Measurements from ENCODE around the gene LIF. TPM values are rescaled to one million over a fixed set of nuclear protein-coding genes. Genes with fewer than 3 reads are reported as not detected.

Gene LIF
- total and polyA plus RNA-seq, 4 donors = 1.3 to 6.6 (median 3.4) TPM

GRCh38 chr22:30263883-30264282 lies 17.3 kb upstream of the LIF start:
- H3K9me3 ChIP-seq (ENCODE audit: control insufficient read depth, low read length) = no peaks in the 10 kb centered on the region
- 92% methylated on average over 17 of the region's 17 CpGs for WGBS, 2 donors
- H3K36me3 ChIP-seq (ENCODE audit: control insufficient read depth in 1 of 2, insufficient read depth in 2 of 2, low read length in 1 of 2) = no peaks in the 10 kb centered on the region
- H3K4me1 ChIP-seq (ENCODE audit: control insufficient read depth in 1 of 2, insufficient read depth in 2 of 2, low read length in 2 of 2) = no peaks in the 10 kb centered on the region
- DNase-seq = no peak
- no peak overlapping the region for H3K4me3 ChIP-seq (ENCODE audit: low read length in 2 of 2)
- intact Hi-C loops (cut with DNase I) = loop anchor here (2.0 kb wide), 1 partner anchor 123 kb away; the partner anchor contains the start of gene RNF215 (in 2 of the 2)
- no peak for ATAC-seq (ENCODE audit: low FRiP score)
- H3K27ac ChIP-seq (ENCODE audit: low read depth in 1 of 2, low read length in 2 of 2) = no peak overlapping the region
- H3K27me3 ChIP-seq (ENCODE audit: control insufficient read depth in 1 of 2, insufficient read depth in 2 of 2, low read length in 1 of 2) = no peaks in the 10 kb centered on the region

DNA sequence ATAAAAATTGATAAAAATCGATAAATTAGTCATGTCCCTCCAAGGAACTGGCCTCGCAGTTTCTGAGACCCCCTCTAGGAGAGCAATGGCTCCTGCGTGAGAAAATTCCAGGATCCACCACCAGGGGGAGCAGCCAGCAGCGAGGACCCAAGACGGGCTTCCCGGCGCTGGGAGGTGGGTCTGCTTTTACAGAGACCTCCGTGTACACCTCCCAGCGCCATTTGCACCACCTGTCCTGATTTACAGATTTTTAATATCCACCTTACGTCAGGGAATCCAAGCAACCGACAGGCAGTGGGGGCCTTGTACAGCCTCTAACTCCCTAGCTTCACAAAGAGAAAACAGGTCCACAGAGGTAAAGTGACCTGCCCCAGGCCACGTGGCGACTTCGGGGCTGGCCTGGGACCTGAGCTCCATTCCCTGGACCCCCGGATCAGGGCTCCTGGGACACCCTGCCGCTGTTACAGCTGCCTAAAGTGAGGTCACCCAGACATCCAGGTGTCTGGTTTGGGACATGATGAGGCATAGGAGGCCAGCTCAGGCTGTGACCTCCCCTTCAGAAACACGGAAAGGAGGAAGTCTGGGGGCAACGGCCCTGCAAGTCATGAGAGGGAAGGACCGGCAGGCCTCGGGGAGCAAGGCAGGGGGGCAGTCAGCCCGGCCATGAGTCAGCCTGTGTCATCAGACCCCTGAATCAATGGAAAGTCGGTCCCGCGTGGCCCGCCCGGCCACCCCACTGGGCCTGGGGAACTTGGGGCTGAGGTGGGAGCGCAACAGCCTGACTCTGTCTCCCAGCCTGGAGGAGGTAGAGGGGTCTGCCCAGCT lies 16.6 kb upstream of the LIF start:
- H3K27me3 ChIP-seq (ENCODE audit: control insufficient read depth in 1 of 2, insufficient read depth in 2 of 2, low read length in 1 of 2) = no peaks in the 10 kb centered on the region
- no peak overlapping the region for H3K27ac ChIP-seq (ENCODE audit: low read depth in 1 of 2, low read length in 2 of 2)
- WGBS, 2 donors = 28 to 31% methylated on average over 27 of the region's 27 CpGs
- no peaks in the 10 kb centered on the region for H3K4me1 ChIP-seq (ENCODE audit: control insufficient read depth in 1 of 2, insufficient read depth in 2 of 2, low read length in 2 of 2)
- ATAC-seq (ENCODE audit: low FRiP score) (peak; percentile 67), DNase-seq (peak; percentile 84 to 94)
- no peaks in the 10 kb centered on the region for H3K9me3 ChIP-seq (ENCODE audit: control insufficient read depth, low read length)
- H3K4me3 ChIP-seq (ENCODE audit: low read length in 2 of 2) = no peak overlapping the region
- no peaks in the 10 kb centered on the region for H3K36me3 ChIP-seq (ENCODE audit: control insufficient read depth in 1 of 2, insufficient read depth in 2 of 2, low read length in 1 of 2)
- intact Hi-C loops (cut with DNase I) = loop anchor here (2.0 kb wide), 1 partner anchor 124 kb away; the partner anchor contains the start of gene RNF215 (in 2 of the 2)

DNA sequence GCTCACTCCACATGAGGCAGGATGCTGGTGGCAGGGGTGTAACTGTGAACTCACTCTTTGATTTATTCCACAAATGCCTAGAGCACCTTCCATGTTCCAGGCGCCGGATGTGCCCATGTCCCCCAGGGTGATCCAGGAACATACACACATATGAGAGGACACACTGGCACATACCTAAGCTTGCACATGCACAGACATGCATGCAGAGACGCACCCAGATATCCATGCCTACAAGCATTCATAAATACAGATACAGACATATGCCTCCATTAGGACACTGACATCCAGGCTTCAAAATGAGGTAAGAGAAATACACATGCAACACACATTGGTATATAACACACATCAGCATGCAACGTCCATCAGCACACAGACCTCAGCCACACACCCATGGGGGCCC lies 15.6 kb upstream of the LIF start:
- no peaks in the 10 kb centered on the region for H3K27me3 ChIP-seq (ENCODE audit: control insufficient read depth in 1 of 2, insufficient read depth in 2 of 2, low read length in 1 of 2)
- 85 to 88% methylated on average over 4 of the region's 4 CpGs for whole genome bisulfite sequencing, 2 donors
- H3K4me3 ChIP-seq (ENCODE audit: low read length in 2 of 2) = no peak overlapping the region
- intact Hi-C loops (cut with DNase I) = loop anchor here (2.0 kb wide), 1 partner anchor 125 kb away; the partner anchor contains the start of gene RNF215 (in 2 of the 2)
- H3K4me1 ChIP-seq (ENCODE audit: control insufficient read depth in 1 of 2, insufficient read depth in 2 of 2, low read length in 2 of 2) = no peaks in the 10 kb centered on the region
- H3K27ac ChIP-seq (ENCODE audit: low read depth in 1 of 2, low read length in 2 of 2) = no peak overlapping the region
- ATAC-seq (ENCODE audit: low FRiP score) (no peak), DNase-seq (no peak)
- H3K36me3 ChIP-seq (ENCODE audit: control insufficient read depth in 1 of 2, insufficient read depth in 2 of 2, low read length in 1 of 2) = no peaks in the 10 kb centered on the region
- no peaks in the 10 kb centered on the region for H3K9me3 ChIP-seq (ENCODE audit: control insufficient read depth, low read length)

GRCh38 chr22:30261134-30261533 lies 14.6 kb upstream of the LIF start:
- Histone ChIP-seq H3K36me3 (ENCODE audit: control insufficient read depth in 1 of 2, insufficient read depth in 2 of 2, low read length in 1 of 2) (no peaks in the 10 kb centered on the region), H3K4me1 (ENCODE audit: control insufficient read depth in 1 of 2, insufficient read depth in 2 of 2, low read length in 2 of 2) (no peaks in the 10 kb centered on the region), H3K27ac (ENCODE audit: low read depth in 1 of 2, low read length in 2 of 2) (no peak overlapping the region), H3K4me3 (ENCODE audit: low read length in 2 of 2) (no peak overlapping the region), H3K9me3 (ENCODE audit: control insufficient read depth, low read length) (no peaks in the 10 kb centered on the region), H3K27me3 (ENCODE audit: control insufficient read depth in 1 of 2, insufficient read depth in 2 of 2, low read length in 1 of 2) (no peaks in the 10 kb centered on the region)
- WGBS, 2 donors = 89 to 94% methylated on average over 8 of the region's 8 CpGs
- ATAC-seq (ENCODE audit: low FRiP score) (no peak), DNase-seq (no peak)
- intact Hi-C loops (cut with DNase I) = no loop called here

GRCh38 chr22:30260682-30261081 lies 14.1 kb upstream of the LIF start:
- no peak overlapping the region for H3K27ac ChIP-seq (ENCODE audit: low read depth in 1 of 2, low read length in 2 of 2)
- no peaks in the 10 kb centered on the region for H3K4me1 ChIP-seq (ENCODE audit: control insufficient read depth in 1 of 2, insufficient read depth in 2 of 2, low read length in 2 of 2)
- 88 to 91% methylated on average over 8 of the region's 8 CpGs for WGBS, 2 donors
- no peaks in the 10 kb centered on the region for H3K9me3 ChIP-seq (ENCODE audit: control insufficient read depth, low read length)
- no peak overlapping the region for H3K4me3 ChIP-seq (ENCODE audit: low read length in 2 of 2)
- no peaks in the 10 kb centered on the region for H3K27me3 ChIP-seq (ENCODE audit: control insufficient read depth in 1 of 2, insufficient read depth in 2 of 2, low read length in 1 of 2)
- H3K36me3 ChIP-seq (ENCODE audit: control insufficient read depth in 1 of 2, insufficient read depth in 2 of 2, low read length in 1 of 2) = no peaks in the 10 kb centered on the region
- intact Hi-C loops (cut with DNase I) = no loop called here
- DNase-seq (no peak), ATAC-seq (ENCODE audit: low FRiP score) (no peak)

- Histone ChIP-seq H3K4me3 (ENCODE audit: low read length in 2 of 2) (no peak overlapping the region), H3K27me3 (ENCODE audit: control insufficient read depth in 1 of 2, insufficient read depth in 2 of 2, low read length in 1 of 2) (no peaks in the 10 kb centered on the region), H3K27ac (ENCODE audit: low read depth in 1 of 2, low read length in 2 of 2) (no peak overlapping the region), H3K36me3 (ENCODE audit: control insufficient read depth in 1 of 2, insufficient read depth in 2 of 2, low read length in 1 of 2) (no peaks in the 10 kb centered on the region), H3K4me1 (ENCODE audit: control insufficient read depth in 1 of 2, insufficient read depth in 2 of 2, low read length in 2 of 2) (no peaks in the 10 kb centered on the region), H3K9me3 (ENCODE audit: control insufficient read depth, low read length) (no peaks in the 10 kb centered on the region)
- intact Hi-C loops (cut with DNase I) = no loop called here
- no peak for ATAC-seq (ENCODE audit: low FRiP score)
- WGBS, 2 donors = 93 to 96% methylated on average over 11 of the region's 11 CpGs
- DNase-seq = no peak
Observed at GRCh38 chr22:30260276-30260675, 13.7 kb upstream of the LIF start.

- Histone ChIP-seq H3K4me3 (ENCODE audit: low read length in 2 of 2) (no peak overlapping the region), H3K27ac (ENCODE audit: low read depth in 1 of 2, low read length in 2 of 2) (no peak overlapping the region), H3K4me1 (ENCODE audit: control insufficient read depth in 1 of 2, insufficient read depth in 2 of 2, low read length in 2 of 2) (no peaks in the 10 kb centered on the region), H3K27me3 (ENCODE audit: control insufficient read depth in 1 of 2, insufficient read depth in 2 of 2, low read length in 1 of 2) (no peaks in the 10 kb centered on the region), H3K9me3 (ENCODE audit: control insufficient read depth, low read length) (no peaks in the 10 kb centered on the region), H3K36me3 (ENCODE audit: control insufficient read depth in 1 of 2, insufficient read depth in 2 of 2, low read length in 1 of 2) (no peaks in the 10 kb centered on the region)
- DNase-seq = no peak
- WGBS, 2 donors = 89 to 93% methylated on average over 5 to 6 of the region's 6 CpGs
- no peak for ATAC-seq (ENCODE audit: low FRiP score)
- intact Hi-C loops (cut with DNase I) = loop anchor here in 1 of 2 donors (5.0 kb wide), 1 partner anchor 37 kb away; no protein-coding TSS in a partner anchor
Observed at GRCh38 chr22:30254314-30254713, 7.8 kb upstream of the LIF start.

GRCh38 chr22:30253205-30253852 lies 6.8 kb upstream of the LIF start:
- peak; percentile 9 for ATAC-seq (ENCODE audit: low FRiP score)
- no peaks in the 10 kb centered on the region for H3K9me3 ChIP-seq (ENCODE audit: control insufficient read depth, low read length)
- WGBS, 2 donors = 9 to 14% methylated on average over 22 of the region's 22 CpGs
- H3K27me3 ChIP-seq (ENCODE audit: control insufficient read depth in 1 of 2, insufficient read depth in 2 of 2, low read length in 1 of 2) = no peaks in the 10 kb centered on the region
- no peak overlapping the region for H3K4me3 ChIP-seq (ENCODE audit: low read length in 2 of 2)
- no peaks in the 10 kb centered on the region for H3K36me3 ChIP-seq (ENCODE audit: control insufficient read depth in 1 of 2, insufficient read depth in 2 of 2, low read length in 1 of 2)
- no peaks in the 10 kb centered on the region for H3K4me1 ChIP-seq (ENCODE audit: control insufficient read depth in 1 of 2, insufficient read depth in 2 of 2, low read length in 2 of 2)
- intact Hi-C loops (cut with DNase I) = loop anchor here in 1 of 2 donors (5.0 kb wide), 1 partner anchor 36 kb away; no protein-coding TSS in a partner anchor
- DNase-seq = peak; percentile 82 to 88
- H3K27ac ChIP-seq (ENCODE audit: low read depth in 1 of 2, low read length in 2 of 2) = no peak overlapping the region
